ENCODE results near the gene DPF3.

DNA sequence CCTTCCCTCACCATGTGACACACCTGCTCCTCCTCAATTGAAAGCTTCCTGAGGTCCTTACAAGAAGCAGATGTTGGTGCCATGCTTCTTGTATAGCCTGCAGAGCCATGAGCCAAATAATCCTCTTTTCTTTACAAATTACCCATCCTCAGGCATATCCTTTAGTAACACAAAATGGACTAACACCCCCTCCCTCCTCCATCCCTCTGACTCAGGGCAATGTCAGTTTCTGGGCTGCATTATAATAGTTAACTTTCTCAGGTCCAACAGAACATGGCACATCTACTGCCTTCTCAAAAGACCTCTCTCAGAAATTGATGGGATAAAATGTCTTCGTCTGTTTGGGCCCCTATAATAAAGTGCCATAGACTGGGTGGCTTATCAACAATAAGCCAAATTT, 287.0 kb downstream of the DPF3 start:
- TF ChIP-seq, protein P1, sequence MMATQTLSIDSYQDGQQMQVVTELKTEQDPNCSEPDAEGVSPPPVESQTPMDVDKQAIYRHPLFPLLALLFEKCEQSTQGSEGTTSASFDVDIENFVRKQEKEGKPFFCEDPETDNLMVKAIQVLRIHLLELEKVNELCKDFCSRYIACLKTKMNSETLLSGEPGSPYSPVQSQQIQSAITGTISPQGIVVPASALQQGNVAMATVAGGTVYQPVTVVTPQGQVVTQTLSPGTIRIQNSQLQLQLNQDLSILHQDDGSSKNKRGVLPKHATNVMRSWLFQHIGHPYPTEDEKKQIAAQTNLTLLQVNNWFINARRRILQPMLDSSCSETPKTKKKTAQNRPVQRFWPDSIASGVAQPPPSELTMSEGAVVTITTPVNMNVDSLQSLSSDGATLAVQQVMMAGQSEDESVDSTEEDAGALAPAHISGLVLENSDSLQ (IDR thresholded peaks at IDR 0.05): no peak
- TF ChIP-seq SP1 (IDR thresholded peaks at IDR 0.05) (no peak), HDGF (IDR thresholded peaks at IDR 0.05; ENCODE audit: borderline replicate concordance) (no peak), NFRKB (IDR thresholded peaks at IDR 0.05) (no peak), ARNT (IDR thresholded peaks at IDR 0.05) (no peak), L3MBTL2 (conservative IDR thresholded peaks at IDR 0.05) (no peak), TARDBP (IDR thresholded peaks at IDR 0.05) (no peak), ELF4 (IDR thresholded peaks at IDR 0.05) (no peak), FOXK2 (IDR thresholded peaks at IDR 0.05) (no peak), SUZ12 (IDR thresholded peaks at IDR 0.05) (no peak), LEF1 (IDR thresholded peaks at IDR 0.05; ENCODE audit: borderline replicate concordance) (no peak)

Measured in HEK293T (cell line).